Measurements from ENCODE around the gene KRTAP10-4.
"Not testable (repeated sequence)": the region's sequence is repeated elsewhere in the genome, so short reads cannot be mapped to it uniquely, and the experiment has no call there.

The KRTAP10-4 gene

DNA sequence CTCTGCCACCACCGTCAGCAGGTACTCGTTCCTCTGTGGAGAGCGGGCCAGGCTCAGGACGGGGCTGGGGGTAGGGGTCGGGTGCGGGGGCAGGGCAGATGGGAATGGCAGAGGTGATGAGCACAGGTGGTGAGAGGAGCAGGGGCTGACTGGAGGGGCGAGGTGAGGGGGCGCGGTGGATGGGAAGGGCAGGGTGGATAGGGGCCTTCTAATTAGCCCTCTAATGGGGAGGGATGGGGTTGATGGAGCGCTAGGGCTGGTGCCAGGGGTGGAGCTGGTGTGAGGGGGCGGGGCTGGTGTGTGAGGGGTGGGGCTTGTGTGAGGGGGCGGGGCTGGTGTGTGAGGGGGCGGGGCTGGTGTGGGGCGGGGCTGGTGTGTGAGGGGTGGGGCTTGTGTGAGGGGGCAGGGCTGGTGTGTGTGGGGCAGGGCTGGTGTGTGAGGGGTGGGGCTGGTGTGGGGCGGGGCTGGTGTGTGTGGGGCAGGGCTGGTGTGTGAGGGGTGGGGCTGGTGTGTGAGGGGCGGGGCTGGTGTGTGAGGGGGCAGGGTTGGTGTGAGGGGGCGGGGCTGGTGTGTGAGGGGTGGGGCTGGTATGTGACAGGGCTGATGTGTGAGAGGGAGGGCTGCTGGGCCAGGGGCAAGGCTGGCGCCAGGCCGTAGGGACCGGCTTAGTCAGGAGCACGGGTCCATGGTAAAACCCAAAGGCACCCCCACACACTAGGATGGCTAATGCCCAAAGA lies 39.5 kb upstream of the KRTAP10-4 start:
- DNase-seq (ENCODE audit: low read depth in 2 of 2), result no peak

DNA sequence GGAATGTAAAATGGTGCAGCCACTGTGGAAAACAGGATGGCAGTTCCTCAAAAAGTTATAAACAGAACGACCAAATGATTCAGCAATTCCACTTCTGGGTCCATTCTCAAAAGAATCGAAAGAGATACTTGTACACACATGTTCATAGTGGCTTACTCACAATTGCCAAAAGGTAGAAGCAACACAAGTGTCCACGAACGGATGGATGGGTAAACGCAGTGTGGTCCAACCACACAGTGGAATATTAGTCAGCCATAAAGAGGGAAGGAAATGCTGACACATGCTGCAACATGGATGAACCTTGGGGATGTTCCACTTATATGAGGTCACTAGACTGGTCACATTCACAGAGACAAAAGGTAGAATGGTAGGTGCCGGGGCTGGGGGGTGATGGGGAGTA lies 38.8 kb upstream of the KRTAP10-4 start:
- DNase-seq (ENCODE audit: low read depth in 2 of 2), result no peak

DNA sequence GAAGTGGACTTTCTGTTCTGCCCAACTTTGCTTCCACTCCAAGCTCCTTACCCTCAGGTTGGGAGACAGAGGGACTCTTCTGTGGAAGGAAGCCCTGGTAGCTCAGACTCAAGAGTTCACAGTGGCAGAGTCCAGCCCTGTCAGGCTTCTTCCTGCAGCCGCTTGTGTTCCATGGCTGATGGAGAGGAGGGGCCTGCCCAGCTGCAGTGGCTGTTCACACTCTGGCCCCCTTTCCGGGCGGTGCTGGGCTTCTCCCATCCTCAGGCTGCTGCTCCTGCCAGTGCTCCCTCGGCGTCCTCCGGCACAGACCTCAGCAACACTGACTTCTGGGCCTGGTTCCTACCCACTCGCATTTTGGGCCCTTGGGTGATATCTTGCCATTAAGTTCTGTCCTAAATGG lies 37.6 kb upstream of the KRTAP10-4 start:
- no peak for DNase-seq (ENCODE audit: low read depth in 2 of 2)

DNA sequence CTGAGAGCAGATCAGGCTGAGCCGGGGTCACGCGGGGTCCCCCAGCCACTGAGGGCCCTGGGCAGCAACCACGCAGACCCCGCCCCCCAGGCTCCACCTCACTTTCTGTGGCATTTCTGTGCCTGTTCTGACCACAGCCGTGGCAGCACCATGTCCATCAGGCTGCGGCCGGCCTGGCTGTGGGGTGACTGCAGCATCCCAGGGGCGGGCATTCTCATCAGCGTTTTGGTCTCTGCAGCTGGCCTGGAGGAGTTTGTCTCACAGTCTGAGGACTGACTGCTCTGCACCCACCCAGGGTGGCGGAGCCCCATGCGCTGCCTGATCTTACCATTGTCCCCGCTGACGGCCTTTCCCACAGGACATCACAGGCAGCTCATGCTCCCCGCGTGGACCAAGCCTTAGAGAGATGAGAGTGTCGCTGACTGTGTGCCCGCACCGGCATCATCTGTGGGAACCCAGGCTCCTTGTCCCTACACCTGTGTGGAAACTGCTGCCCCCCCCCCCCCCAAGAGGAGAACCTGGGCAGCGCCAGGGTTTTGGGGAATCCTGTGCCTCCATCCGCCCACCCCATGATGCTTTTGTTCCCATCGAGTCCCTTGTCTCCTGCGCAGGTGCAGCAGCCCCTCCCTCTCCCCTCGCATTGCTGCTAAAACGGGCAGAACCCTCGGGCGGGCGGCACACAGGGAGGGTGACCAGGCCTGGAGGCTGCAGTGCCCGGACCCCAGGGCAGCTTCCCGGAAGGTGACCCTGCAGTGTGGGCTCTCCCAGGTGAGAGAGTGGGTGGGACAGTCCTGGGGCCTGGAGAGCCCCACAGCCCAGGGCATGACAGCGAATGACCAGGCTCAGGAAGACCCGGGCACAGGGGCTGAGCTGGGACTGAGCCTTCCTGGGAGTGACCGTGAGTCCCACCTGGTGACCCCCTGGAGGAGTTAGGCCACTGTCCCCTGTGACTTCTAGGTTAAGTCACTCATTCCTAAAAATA lies 35.3 kb upstream of the KRTAP10-4 start:
- DNase-seq (ENCODE audit: low read depth in 2 of 2), result no peak

DNA sequence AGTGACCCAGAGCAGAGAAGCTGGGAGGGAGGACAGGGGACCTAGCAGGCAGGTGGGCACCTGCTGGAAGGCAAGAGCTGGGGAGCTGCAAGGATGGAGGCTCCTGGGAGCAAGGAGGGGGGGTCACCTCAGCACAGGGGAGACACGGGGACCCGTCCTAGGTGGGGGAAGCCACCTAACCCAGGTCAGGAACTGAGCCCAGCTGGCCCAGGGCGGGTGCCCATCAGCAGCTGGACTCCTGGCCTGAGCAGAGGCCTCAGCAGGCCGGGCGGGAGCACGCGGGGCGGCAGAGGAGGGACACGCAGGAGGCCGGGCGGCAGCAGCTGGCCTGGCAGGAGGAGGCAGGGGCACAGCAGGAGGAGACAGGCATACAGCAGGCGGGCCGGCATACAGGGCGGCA lies 34.5 kb upstream of the KRTAP10-4 start:
- DNase-seq (ENCODE audit: low read depth in 2 of 2), result no peak

DNA sequence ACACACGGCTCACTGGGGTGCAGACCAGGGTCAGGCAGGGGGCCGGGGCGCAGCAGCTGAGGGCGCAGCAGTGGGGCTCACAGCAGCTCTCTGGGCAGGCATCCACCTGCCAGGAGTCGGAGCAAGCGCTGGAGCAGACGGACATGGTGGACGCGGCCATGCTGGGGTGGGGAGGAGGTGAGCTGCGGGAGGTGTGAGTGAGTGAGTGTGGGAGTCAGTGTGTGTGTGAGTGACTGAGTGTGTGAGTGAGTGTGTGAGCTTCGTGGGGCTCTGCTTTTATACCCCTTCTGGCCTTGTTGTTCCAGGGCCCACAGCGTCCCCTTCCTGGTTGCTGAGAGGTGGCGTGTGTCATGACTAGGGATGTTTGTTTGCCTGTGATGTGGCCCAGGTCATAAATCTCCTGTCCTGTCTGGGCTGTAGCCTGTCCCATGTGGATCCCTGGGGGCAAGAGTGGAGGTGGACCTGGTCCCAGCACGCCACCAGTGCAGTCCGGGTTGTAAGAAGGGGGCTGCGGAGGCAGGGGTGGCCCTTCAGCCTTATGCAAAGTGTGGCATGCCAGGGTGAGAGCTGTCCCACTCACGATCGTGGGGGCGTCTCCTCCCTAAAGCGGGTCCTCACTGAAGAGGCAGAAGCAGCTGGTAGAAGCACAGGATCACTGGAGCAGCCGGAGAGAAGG lies 33.4 kb upstream of the KRTAP10-4 start, which contains the start of gene KRTAP10-1:
KRTAP10-1 (minus strand) TSS at position 205 of the 676 bp plus-strand sequence; CDS start at position 160, 45 bp downstream.
- no peak for DNase-seq (ENCODE audit: low read depth in 2 of 2)

DNA sequence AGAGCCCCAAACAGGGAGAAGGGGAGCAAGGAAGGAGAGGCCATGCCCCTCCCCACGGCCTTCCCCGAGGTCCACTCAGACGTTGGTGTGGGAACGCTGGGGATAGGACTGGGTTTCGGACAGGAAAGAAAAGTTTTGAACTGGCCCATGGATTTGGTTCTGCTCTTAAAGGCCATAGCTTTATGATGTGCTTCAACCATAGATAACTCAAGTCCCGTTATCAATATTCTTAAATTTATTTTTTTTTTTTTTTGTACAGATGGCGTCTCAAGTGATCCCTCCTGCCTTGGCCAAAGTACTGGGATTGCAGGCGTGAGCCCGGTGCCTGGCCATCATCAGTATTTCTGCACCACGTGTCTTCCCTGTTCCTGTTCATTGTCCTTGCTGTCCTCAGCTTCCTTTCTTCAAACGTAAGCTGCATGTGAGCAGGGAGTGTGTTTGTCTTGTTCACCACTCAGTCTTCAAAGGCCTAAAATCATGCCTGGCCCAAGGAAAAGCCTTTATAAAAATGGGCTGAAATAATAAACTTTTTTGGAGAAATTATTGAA lies 32.7 kb upstream of the KRTAP10-4 start:
- no peak for DNase-seq (ENCODE audit: low read depth in 2 of 2)

DNA sequence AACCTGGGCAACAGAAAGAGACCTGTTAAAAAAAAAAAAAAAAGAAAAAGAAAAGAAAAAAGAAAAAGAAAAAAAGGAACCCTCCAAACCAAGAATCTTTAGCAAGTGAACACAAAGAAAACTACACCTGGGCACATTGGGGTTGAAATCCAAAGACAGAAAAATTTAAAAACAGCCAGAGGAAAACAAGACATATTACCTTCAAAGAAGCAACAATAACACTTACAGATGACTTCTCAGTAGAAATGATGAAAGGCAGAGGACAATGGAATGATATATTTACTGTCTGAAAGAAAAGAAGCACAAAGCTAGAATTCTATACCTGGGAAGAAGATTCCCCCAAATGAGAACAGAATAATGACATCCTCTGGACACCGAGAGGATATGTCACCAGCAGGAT lies 30.8 kb upstream of the KRTAP10-4 start:
- DNase-seq (ENCODE audit: low read depth in 2 of 2), result no peak

DNA sequence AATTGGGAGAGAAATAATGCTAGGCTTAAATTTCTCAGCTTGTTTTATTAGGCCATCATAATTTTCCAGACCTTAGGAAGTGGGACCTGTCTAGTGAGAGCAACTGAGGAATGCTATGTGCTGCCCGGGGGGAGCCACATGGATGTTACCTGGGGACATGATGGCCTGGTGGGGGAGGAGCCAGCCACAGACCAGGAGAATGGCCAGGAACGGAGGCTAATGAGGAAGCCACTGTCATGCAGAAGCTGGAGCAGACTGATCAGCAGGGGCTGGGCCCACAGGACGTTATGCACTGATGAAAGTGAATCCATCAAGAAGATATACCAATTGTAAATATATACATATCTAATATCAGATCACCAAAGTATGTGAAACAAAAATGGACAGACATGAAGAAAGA lies 29.0 kb upstream of the KRTAP10-4 start:
- DNase-seq (ENCODE audit: low read depth in 2 of 2), result no peak

DNA sequence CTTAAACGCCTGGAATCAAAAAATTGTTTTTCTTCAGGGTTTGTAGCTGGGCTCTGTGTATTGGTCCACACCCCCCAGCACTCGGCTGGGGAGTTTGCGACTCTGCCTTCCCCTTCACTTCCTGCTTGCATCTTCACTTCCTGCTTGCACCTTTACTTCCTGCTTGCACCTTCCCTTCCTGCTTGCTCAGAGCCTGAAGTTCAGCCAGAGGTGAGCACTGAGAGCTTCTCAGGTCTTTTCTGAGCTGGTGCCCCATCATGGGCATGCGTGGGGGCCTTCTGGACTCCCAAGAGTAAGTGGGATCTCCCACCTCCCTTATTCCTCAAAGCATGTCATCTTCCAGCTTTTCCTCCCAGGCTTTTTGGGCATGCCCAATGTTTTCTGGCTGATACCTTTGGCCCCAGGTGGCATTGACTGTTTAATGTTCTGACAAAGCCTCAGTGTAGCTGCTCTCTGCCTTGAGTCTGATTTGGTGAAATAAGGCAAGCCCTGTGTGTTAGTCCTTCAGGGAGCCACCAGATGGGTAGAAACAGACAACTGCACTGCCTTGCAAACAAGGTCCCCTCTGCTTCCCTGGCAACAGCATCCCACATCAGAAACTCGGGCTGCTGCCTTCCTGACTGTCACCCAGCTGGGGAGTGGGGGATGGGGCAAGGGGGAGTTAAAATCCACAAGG lies 25.7 kb upstream of the KRTAP10-4 start:
- DNase-seq (ENCODE audit: low read depth in 2 of 2), result no peak

DNA sequence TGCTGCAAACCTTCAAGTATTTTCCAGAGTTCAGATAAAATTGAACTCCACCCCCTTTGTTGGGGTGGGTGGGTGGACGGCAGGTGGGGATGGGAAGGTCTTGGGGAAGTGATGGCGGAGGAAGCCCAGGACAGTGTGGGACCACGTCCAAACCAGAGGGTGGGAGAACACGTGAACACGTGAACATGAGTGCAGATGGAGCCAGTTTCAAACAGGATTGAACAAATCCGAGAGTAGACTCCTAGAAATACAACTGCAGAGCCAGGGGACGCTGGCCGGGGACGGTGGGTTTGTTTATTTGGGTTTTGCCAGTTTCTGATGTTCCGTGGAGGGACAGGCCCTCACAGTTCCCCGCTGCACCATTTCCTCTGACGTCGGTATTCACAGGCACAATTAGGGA lies 25.1 kb upstream of the KRTAP10-4 start:
- no peak for DNase-seq (ENCODE audit: low read depth in 2 of 2)

DNA sequence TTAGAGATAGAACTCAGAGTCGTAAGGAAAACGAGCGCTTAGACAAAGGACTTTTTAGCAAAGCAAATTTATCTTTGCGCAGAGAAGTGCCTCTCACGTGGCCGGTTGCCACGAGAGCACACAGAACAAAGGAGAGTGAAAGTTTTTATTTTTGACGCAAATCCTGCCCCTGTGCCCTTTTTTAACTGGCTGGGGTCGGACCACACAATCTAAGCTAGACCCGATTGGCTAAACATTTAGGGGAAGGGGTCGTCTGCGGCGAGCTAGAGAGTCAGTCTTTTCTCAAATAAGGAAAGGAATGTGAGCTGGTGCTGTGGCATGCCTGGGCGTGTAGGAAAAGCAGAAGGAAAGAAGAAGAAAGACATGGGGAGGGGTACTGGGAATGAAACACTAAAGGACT lies 24.6 kb upstream of the KRTAP10-4 start:
- DNase-seq (ENCODE audit: low read depth in 2 of 2), result no peak

DNA sequence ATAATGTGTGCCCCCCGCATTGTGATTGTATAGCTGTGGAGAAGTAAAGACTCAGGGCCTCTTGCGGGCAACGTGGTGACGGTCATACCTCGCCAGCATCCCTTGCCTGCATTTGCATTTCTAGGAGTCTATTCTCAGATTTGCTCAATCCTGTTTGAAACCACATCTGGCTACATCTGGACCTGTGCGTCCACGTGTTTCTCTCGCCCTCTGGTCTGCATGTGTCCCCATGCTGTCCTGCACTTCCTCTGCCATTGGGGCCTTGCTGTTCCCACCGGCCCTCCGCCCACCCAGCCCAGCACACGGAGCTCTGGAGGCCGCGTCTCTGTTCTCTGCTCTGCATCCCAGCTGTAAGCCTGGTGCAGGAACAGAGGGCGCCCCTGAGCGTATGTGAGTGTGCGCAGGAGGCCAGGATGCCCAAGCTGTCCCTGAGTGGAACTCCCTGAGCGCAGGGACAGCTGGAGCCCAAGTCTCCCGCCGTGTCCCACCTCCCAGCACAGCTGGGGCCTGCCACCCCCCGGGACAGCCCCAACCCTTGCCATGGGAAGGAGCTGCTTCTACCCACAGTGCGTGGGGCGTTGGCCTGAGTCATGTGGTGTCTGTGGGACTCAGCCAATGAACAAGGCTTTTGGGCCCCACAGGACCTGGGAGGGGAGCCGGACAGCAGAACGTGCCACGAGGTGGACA lies 23.9 kb upstream of the KRTAP10-4 start:
- DNase-seq (ENCODE audit: low read depth in 2 of 2), result no peak

DNA sequence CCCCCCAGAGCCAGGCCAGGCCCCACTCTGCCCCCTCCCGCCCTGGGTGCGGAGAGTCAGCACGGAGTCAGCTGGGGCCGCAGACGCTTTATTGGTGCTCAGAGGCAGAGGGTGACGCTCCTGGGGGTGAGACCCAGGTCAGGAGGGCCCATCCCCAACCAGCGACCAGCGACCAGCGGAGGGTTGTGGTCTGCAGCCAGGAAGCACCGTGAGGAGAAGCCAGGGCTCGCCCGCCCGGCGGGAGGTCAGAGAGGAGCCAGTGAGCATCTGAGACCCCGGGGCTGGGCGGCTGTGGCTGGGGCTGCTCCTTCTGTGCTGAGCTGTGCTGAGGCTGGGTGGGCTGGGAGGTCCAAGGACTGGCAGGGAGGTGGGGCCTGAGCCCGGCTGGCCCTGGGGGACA lies 23.2 kb upstream of the KRTAP10-4 start:
- DNase-seq (ENCODE audit: low read depth in 2 of 2), result not testable (repeated sequence)

DNA sequence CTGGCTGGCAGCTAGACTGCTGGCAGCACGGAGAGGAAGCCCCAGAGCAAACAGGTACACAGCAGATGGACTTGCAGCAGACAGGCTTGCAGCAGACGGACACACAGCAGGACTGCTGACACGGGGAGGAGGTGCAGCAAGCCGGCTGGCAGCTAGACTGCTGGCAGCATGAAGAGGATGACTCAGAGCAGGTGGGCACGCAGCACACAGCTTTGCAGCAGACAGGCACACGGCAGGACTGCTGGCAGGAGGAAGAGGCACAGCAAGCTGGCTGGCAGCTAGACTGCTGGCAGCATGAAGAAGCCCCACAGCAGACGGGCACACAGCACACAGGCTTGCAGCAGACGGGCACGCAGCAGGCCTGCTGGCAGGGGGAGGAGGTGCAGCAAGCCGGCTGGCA lies 22.7 kb upstream of the KRTAP10-4 start:
- no peak for DNase-seq (ENCODE audit: low read depth in 2 of 2)

DNA sequence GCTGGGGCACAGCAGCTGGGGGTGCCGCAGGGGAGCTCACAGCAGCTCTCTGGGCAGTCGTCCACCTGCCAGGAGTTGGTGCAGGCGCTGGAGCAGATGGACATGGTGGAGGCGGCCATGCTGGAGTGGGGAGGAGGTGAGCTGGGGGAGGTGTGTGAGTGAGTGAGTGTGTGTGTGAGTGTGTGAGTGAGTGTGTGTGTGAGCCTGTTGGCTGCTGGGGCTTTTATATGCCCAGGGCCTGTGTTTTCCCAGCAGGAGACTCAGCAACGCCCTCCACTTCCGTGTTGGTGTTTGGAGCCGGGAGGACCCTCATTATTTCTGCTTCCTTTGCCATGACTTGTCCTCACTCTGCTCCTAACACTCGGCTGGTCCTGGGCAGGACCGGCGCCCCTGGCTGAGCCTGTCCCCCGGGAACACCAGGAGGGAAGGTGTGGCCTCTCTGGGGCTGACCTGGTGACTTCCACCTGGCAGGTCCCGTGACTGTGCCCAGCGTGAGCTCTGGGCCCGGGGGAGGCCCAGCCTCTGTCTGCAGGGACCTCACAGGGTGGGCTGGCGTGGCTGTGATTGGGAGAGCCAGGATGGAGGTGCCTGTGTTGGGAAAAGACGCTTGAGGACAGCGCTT lies 22.1 kb upstream of the KRTAP10-4 start, which contains the start of gene KRTAP10-2:
KRTAP10-2 (minus strand) TSS at position 166 of the 622 bp plus-strand sequence; CDS start at position 119, 47 bp downstream.
- DNase-seq (ENCODE audit: low read depth in 2 of 2), result no peak

DNA sequence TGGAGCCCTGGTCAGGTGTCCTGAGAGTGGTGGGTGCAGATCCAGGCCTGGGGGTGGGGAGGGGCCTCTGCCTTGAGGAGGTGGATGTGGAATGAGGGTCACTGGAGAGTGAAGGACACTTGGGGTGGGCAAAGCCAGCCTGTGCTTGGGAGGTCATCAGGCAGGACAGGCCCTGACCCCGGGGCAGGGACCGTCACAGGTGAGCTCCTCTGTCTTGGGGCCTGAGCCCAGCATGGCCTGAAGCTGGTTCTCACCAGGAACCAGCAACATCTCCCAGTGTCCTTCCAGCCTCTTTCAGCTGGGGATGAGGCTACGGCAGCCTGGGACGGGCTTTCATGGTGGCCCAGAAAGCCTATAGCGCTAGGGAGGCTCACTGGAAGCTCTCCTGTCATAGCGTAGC lies 21.4 kb upstream of the KRTAP10-4 start:
- no peak for DNase-seq (ENCODE audit: low read depth in 2 of 2)

DNA sequence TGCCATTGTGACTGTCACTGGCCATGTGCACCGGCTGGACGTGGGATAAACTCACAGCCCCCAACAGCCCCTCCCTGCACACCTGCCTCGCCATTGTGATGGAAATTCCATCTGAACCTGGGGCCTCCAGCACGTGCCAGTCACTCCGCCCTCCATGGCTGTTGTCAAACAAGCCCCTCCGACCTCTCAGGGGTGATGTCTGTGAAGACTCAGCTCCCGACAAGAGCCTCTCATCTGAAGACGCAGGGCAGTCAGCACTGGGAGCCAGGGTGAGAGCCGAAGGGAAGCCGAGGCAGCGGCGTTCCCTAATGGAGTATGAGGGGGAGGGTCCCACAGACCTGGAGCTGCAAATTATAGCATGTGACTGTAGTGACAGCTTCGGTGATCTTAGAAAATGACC lies 20.8 kb upstream of the KRTAP10-4 start:
- DNase-seq (ENCODE audit: low read depth in 2 of 2), result no peak

DNA sequence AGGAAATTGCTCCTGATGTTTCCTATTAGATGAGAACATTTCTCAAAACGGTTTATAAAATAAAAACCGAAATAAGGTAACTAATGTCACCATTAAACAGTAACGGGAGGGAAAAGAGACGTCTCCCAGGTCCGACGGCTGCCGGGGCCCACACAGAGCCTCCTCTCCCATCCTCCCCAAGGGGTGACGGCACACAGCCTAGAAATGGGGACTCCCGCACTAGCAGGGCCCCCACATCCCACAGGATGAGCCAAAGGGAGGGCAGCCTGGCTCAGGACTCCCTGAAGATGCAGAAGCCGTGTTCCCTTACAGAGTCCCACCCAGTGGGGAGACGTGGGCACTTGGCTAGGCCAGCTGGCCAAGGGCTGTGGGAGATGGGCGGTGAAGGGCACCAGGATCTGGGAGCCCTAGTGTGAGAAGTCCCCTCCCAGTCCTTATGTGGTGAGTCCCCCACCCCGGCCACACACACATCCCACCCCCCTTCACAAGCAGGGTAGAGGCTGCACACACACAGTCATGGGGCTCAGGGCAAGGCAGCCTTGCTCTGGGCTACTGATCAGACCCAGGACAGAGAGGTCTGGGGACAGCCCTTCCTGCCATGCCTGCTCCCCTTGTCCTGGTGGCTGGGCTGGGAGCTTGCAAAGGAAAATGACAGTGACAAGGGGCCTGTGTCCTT lies 18.2 kb upstream of the KRTAP10-4 start:
- no peak for DNase-seq (ENCODE audit: low read depth in 2 of 2)

DNA sequence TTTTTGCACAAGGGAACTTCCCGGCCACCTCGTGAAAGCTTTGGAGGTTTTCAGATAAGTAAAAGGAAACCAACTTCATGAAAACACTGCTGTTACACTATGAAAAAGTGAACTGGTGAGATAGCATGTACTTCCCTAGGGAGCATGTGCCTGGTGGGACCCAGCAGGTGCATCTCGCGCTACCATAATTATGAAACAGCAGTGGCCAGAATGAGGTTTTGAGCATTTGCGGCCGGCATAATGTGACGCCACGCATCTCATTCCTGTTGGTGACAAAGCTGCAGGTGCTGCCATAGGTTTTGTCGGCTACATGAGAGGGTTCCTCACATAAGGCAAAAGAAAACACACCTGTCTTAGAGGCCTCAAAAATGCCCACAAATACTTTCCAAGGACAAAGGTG lies 16.6 kb upstream of the KRTAP10-4 start:
- DNase-seq (ENCODE audit: low read depth in 2 of 2), result no peak

All from stimulated activated CD8-positive, alpha-beta memory T cell treated with anti-CD3 and anti-CD28 coated beads, Interleukin-2, amount 100 ng/mL, for 48 hours (primary cell).